GM21723 (cell line): ENCODE data around the gene NUP50.

ENCODE experiments used
- ATAC-seq: cut with Tn5 transposase; IDR thresholded peaks from one replicate; pipeline ENCODE4 v1.9.1; 2021; ENCODE audit warnings: mild to moderate bottlenecking, moderate library complexity; ENCODE audit not compliant: unreplicated experiment

NUP50 gene

GRCh38 chr22:45192701-45193187, 29.0 kb downstream of the NUP50 start:
- ATAC-seq = no peak

- no peak for ATAC-seq
Observed at GRCh38 chr22:45194686-45195085, 31.0 kb downstream of the NUP50 start.

- ATAC-seq = no peak
Observed at GRCh38 chr22:45195616-45196015, 31.9 kb downstream of the NUP50 start.

GRCh38 chr22:45196308-45196707, 32.6 kb downstream of the NUP50 start:
- no peak for ATAC-seq

GRCh38 chr22:45196926-45197605, 33.3 kb downstream of the NUP50 start:
- ATAC-seq = no peak

GRCh38 chr22:45197606-45198462, 34.1 kb downstream of the NUP50 start:
- ATAC-seq = no peak

GRCh38 chr22:45198463-45198795, 34.7 kb downstream of the NUP50 start:
- ATAC-seq = no peak

GRCh38 chr22:45199723-45200122, 36.0 kb downstream of the NUP50 start:
- ATAC-seq = no peak

- no peak for ATAC-seq
Observed at GRCh38 chr22:45200230-45200629, 36.5 kb downstream of the NUP50 start.

- no peak for ATAC-seq
Observed at GRCh38 chr22:45200860-45201511, 37.3 kb downstream of the NUP50 start.

- ATAC-seq = no peak
Observed at GRCh38 chr22:45201678-45202332, 38.1 kb downstream of the NUP50 start.

- ATAC-seq = no peak
Observed at GRCh38 chr22:45202333-45203149, 38.8 kb downstream of the NUP50 start.

GRCh38 chr22:45203150-45203951, 39.6 kb downstream of the NUP50 start:
- no peak for ATAC-seq

GRCh38 chr22:45204241-45204640, 40.5 kb downstream of the NUP50 start:
- ATAC-seq = no peak

GRCh38 chr22:45204819-45205218, 41.1 kb downstream of the NUP50 start:
- ATAC-seq = no peak

GRCh38 chr22:45205276-45205925, 41.7 kb downstream of the NUP50 start:
- no peak for ATAC-seq

GRCh38 chr22:45206233-45206632, 42.5 kb downstream of the NUP50 start:
- ATAC-seq = no peak

GRCh38 chr22:45207533-45207932, 43.8 kb downstream of the NUP50 start:
- no peak for ATAC-seq
